Stimulated activated CD4-positive, alpha-beta T cell treated with anti-CD3 and anti-CD28 coated beads, Interleukin-15, amount 100 ng/mL, for 48 hours (primary cell): ENCODE results near the gene FGD4.

Source experiments
- DNase-seq, 2 donors: peaks; one replicate each; pipeline ENCODE4 v3.0.0-alpha.2; 2020; ENCODE audit warnings: low read depth in 2 of 2

Gene FGD4

GRCh38 chr12:32679920-32680237, 280.5 kb downstream of the FGD4 start:
- DNase-seq = no peak

GRCh38 chr12:32680787-32681186, 281.4 kb downstream of the FGD4 start:
- DNase-seq = no peak

- DNase-seq = no peak
Observed at GRCh38 chr12:32681272-32681671, 281.9 kb downstream of the FGD4 start.

- DNase-seq = no peak
Observed at GRCh38 chr12:32686340-32686739, 287.0 kb downstream of the FGD4 start.

- no peak for DNase-seq
Observed at GRCh38 chr12:32688786-32689185, 289.4 kb downstream of the FGD4 start.

GRCh38 chr12:32690927-32691326, 291.6 kb downstream of the FGD4 start:
- no peak for DNase-seq

- no peak for DNase-seq
Observed at GRCh38 chr12:32692358-32692757, 293.0 kb downstream of the FGD4 start.

- DNase-seq = no peak
Observed at GRCh38 chr12:32693036-32693435, 293.7 kb downstream of the FGD4 start.
